Testis (tissue), 5 donors: Measurements from ENCODE around the gene LRIT3. TPM values are rescaled to one million over a fixed set of nuclear protein-coding genes. Genes with fewer than 3 reads are reported as not detected.

Experiments
- DNase-seq: peaks from one replicate; pipeline ENCODE4 v3.0.0-alpha.2; 2019
- H3K27ac ChIP-seq, 2 donors: fragments of 200-600 bp; sonication (generic); one replicate each; pipeline ENCODE4 v1.5.1; 2019
- H3K27me3 ChIP-seq: fragments of 200-600 bp; sonication (generic); one replicate; pipeline ENCODE4 v1.5.1; 2019
- H3K36me3 ChIP-seq: fragments of 200-600 bp; sonication (generic); one replicate; pipeline ENCODE4 v1.5.1; 2017; ENCODE audit warnings: low read depth; ENCODE audit errors: missing control alignments
- H3K4me1 ChIP-seq: fragments of 200-600 bp; sonication (generic); one replicate; pipeline ENCODE4 v1.5.1; 2019
- H3K4me3 ChIP-seq, 2 donors: fragments of 200-600 bp; sonication (generic); one replicate each; pipeline ENCODE4 v1.5.1; 2017 to 2019
- H3K9me3 ChIP-seq: fragments of 200-600 bp; sonication (generic); one replicate; pipeline ENCODE4 v1.5.1; 2017
- CTCF ChIP-seq, 3 experiments: fragments of 450-650 bp in 2 of 3; fragments of 200-600 bp in 1 of 3; sonication (generic) in 1 of 3; IDR thresholded peaks; one replicate each; pipeline ENCODE4 v1.5.1; 2016 to 2019; ENCODE audit warnings: antibody characterized with exemption in 3 of 3, mild to moderate bottlenecking in 2 of 3, moderate library complexity in 1 of 3
- POLR2A ChIP-seq: fragments of 450-650 bp; IDR thresholded peaks from one replicate; pipeline ENCODE4 v1.6.1; 2017; ENCODE audit warnings: antibody characterized with exemption, mild to moderate bottlenecking, moderate library complexity
- WGBS, 2 donors: methylation state at CpG; one replicate each; pipeline ENCODE4 v1.1.5; 2018; 5-methylcytosine and 5-hydroxymethylcytosine counted together
- intact Hi-C: fragments of 100-400 bp; cut with DNase I; formaldehyde crosslinking; loops from one replicate; pipeline ENCODE4 v1.15.1; 2023; ENCODE audit warnings: low total_unique reads
- long read RNA-seq, 2 donors: transcript quantifications; one replicate each; lab custom pipeline, GENCODE V29; 2026
- polyA plus RNA-seq: library from polyadenylated mRNA; stranded (reverse); fragments of 350-450 nt; fragmentation: Illumina TruSeq; extraction: RNeasy Lipid Tissue Mini Kit (QIAGEN cat#74804); gene quantifications from one replicate; pipeline ENCODE4 v1.2.3, GENCODE V29; 2014; ENCODE audit warnings: low read depth, low replicate concordance; ENCODE audit not compliant: insufficient read depth
- total RNA-seq, 2 donors: library from RNA; depleted of rRNA; stranded (reverse); fragments of >200 nt; gene quantifications; one replicate each; pipeline ENCODE4 v1.2.3, GENCODE V29; 2016

Gene LRIT3, protein sequence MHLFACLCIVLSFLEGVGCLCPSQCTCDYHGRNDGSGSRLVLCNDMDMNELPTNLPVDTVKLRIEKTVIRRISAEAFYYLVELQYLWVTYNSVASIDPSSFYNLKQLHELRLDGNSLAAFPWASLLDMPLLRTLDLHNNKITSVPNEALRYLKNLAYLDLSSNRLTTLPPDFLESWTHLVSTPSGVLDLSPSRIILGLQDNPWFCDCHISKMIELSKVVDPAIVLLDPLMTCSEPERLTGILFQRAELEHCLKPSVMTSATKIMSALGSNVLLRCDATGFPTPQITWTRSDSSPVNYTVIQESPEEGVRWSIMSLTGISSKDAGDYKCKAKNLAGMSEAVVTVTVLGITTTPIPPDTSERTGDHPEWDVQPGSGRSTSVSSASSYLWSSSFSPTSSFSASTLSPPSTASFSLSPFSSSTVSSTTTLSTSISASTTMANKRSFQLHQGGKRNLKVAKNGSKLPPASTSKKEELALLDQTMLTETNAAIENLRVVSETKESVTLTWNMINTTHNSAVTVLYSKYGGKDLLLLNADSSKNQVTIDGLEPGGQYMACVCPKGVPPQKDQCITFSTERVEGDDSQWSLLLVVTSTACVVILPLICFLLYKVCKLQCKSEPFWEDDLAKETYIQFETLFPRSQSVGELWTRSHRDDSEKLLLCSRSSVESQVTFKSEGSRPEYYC
- 1 to 10 TPM in 1 of 2 donors, under 1 TPM in 1; 0.37 to 1.2 TPM for total RNA-seq
- 0.73 TPM for polyA plus RNA-seq
- long read RNA-seq, donor 1 = 0 reads
- long read RNA-seq, donor 2 = 0 reads

- Histone ChIP-seq H3K27ac (no peak within 1 kb of the TSS), H3K4me1 (no peaks in the 10 kb centered on the region), H3K36me3 (no peaks in the 10 kb centered on the region), H3K27me3 (no peaks in the 10 kb centered on the region), H3K4me3 (no peak within 1 kb of the TSS), H3K9me3 (no peaks in the 10 kb centered on the region)
- DNase-seq = no peak
- WGBS, 2 donors = 67 to 77% methylated on average over 5 of the region's 5 CpGs
- TF ChIP-seq CTCF (IDR thresholded peaks at IDR 0.05) (no peak), POLR2A (no peak)
- intact Hi-C loops = no loop called here
These were observed at the start of gene LRIT3 for GRCh38 chr4:109847896-109848442. Gene LRIT3, plus strand, starts transcription at chr4:109848107. Its CDS starts 95 bp downstream, at chr4:109848202.

GRCh38 chr4:109798866-109799265 is 49.0 kb upstream of the LRIT3 start:
- intact Hi-C loops = no loop called here
- no peaks in the 10 kb centered on the region for H3K36me3 ChIP-seq
- DNase-seq = no peak
- H3K4me1 ChIP-seq = no peaks in the 10 kb centered on the region
- H3K9me3 ChIP-seq = no peaks in the 10 kb centered on the region
- no peaks in the 10 kb centered on the region for H3K27me3 ChIP-seq
- no peak overlapping the region for H3K27ac ChIP-seq
- TF ChIP-seq CTCF (IDR thresholded peaks at IDR 0.05) (no peak), POLR2A (no peak)
- H3K4me3 ChIP-seq = no peak overlapping the region

DNA sequence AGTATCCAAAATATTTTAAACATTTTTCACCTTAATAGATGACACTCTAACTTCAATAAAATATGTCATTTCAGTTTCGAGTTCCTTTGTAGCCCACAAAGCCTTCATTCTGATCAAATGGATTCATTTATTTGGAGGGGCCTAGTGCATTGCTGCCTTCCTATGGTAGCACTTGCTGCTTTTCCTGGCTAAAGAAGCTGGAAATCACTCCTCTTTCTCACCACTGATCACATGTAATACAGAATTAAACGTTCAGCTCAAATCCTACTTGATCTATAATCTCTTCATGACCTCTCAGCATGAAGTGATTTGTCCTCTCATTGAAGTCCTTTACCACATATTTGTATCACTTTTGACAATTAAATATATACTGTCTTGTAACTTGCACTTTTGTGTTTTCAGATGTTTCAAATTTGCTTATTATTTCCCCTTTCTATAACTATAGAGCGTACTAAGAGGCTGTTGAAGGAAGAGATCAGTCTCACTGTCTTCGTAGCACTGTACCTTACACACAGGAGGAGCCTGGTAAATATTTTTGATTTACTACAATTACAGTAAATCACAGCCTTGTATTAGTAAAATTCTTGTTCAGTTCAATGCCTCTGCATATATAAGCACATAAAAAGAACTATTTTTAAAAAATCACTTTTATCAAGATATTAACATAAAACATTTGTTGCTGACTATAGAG is 46.7 kb upstream of the LRIT3 start:
- DNase-seq = no peak
- no peaks in the 10 kb centered on the region for H3K4me1 ChIP-seq
- no peak overlapping the region for H3K27ac ChIP-seq
- intact Hi-C loops = no loop called here
- no peak overlapping the region for H3K4me3 ChIP-seq
- H3K36me3 ChIP-seq = no peaks in the 10 kb centered on the region
- no peaks in the 10 kb centered on the region for H3K9me3 ChIP-seq
- 34 to 49% methylated on average over 4 of the region's 4 CpGs for WGBS, 2 donors
- no peak for TF ChIP-seq CTCF (IDR thresholded peaks at IDR 0.05)
- no peaks in the 10 kb centered on the region for H3K27me3 ChIP-seq

- Histone ChIP-seq H3K4me3 (no peak within 1 kb of the TSS), H3K27me3 (no peaks in the 10 kb centered on the region), H3K36me3 (no peaks in the 10 kb centered on the region), H3K9me3 (no peaks in the 10 kb centered on the region), H3K4me1 (no peaks in the 10 kb centered on the region), H3K27ac (no peak within 1 kb of the TSS)
- TF ChIP-seq POLR2A (no peak), CTCF (IDR thresholded peaks at IDR 0.05) (no peak)
- DNase-seq = no peak
- intact Hi-C loops = no loop called here
- 35 to 45% methylated on average over 2 of the region's 2 CpGs for WGBS, 2 donors
These were observed 46.0 kb upstream of the LRIT3 start, which contains the start of gene CFI for GRCh38 chr4:109801895-109802319. Gene CFI, minus strand, starts transcription at chr4:109801999. Its CDS starts 28 bp downstream, at chr4:109801971.
